HUDEP-2 (cell line): ENCODE results near the gene MRPL22.
A peak's percentile ranks its signal among the peaks of the same experiment; 100 is the strongest.
"Not testable (repeated sequence)": the region's sequence is repeated elsewhere in the genome, so short reads cannot be mapped to it uniquely, and the experiment has no call there.

Source experiments
- DNase-seq, 76 experiments: peaks; one replicate each; lab custom pipeline; 2025; ENCODE audit not compliant: unreplicated experiment in 76 of 76; lab: John Stamatoyannopoulos, UW

The MRPL22 gene

DNA sequence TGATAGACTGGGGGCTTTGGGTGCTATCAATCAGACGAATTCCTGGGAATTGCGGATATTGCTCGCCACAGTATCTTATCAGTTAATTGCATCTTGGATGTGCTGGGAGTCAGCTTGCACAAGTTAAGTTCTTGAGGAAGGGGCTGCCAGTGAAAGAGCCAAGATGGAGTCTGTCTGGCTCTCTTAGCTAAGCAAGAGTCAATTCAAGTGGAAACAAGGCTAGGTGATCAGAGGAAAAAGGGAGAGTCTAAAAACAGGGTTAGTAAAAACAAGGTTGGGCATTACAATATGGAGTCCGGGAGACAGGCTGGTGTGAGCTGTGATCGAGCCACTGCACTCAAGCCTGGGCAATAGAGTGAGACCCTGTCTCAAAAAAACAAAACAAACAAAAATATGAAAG lies 1.5 kb upstream of the MRPL22 start:
- not testable (repeated sequence) for DNase-seq

DNA sequence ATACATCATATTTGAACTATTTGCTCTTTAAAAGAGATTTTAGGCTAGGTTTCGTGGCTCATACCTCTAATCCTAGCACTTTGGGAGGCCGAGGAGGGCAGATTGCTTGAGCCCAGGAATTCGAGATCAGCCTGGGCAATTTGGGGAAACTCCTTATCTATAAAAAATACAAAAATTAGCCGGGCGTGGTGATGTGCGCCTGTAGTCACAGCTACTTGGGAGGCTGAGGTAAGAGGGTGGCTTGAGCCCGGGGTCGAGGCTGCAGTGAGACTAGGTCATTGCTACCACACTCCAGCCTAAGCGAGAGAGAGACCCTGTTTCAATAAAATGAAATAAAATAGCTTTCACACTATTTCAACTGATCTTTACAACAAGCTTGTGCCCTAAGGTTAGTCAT lies 500 bp upstream of the MRPL22 start:
- no peak for DNase-seq

DNA sequence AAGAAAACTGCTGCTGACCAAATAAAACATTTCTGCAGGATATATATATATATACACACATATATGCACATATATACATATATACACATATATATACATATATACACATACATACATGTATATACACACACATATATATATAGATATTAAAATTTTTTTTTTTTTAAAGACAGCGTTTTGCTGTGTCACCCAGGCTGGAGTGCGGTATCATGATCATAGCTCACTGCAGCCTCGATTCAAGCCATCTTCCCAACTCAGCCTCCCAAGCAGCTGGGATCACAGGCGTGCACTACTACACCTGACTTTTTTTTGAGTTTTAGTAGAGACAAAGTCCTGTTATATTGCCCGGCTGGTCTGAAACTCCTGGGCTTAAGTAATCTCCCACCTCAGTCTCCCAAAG lies 2.7 kb downstream of the MRPL22 start:
- DNase-seq: no peak

DNA sequence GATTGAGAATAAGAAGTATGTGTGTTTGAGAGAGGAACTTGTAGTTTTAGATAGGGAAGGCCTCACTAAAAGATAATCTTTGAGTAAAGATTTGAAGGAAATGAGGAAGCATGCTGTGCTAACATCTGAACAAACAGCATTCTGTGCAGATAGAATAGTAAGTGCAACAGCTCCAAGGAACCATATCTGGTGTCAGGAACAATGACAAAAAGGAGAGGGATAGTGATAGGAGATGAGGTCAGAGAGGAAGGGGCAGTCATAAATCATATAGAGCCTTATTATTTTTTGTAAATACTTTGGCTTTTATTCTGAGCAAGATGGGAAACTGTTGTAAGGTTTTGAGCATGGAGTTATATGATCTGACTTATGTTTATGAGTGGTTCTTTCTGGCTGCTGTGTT lies 3.8 kb downstream of the MRPL22 start:
- DNase-seq: peak in 1 of 76 experiments; percentile 0

DNA sequence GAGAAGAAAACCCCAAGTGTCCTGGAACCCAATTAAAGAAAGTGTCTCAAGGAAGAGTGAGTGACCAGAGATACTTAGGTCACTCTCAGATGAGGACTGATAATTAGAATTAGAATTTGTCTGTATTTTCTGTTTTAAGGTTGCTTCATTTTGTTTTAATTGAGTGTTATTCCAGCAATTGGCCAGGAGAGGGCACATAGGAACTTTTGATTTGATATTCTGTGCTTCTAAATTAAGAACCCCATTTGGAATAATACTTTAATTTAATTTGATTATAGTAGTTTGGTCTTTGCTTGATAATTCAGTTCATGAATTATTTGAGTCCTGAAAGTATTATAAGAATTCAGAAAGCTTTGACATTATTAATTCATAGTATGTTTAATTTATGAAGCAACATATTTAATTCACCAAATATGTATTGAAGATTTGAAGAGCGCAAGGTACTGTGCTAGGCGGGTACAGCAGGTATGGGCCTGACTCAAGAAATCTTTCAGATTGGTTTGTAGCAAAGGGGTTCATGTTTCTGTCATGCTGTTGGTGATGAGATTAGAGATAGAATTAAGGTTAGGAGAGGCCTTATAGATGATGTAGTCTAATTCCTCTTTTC lies 4.9 kb downstream of the MRPL22 start:
- DNase-seq: peak in 2 of 76 experiments; percentile 18 to 21

DNA sequence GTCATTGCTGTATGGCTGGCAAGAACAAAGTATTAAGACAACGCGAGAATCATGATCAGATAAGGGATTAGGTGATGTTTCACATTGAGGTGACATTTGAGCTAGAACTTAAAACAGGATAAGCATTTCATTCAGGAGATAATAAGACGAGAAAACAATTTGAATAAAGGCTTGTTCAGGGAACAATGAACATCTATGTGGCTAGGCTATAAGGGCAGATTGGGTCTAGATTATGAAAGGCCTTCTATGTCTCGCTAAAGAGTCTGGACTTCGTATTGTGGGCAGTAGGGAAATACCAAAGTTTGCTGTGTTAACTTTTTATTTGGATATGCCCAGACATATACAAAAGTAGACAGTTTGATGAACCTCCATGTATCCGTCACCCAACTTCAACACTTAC lies 6.9 kb downstream of the MRPL22 start:
- DNase-seq: no peak

DNA sequence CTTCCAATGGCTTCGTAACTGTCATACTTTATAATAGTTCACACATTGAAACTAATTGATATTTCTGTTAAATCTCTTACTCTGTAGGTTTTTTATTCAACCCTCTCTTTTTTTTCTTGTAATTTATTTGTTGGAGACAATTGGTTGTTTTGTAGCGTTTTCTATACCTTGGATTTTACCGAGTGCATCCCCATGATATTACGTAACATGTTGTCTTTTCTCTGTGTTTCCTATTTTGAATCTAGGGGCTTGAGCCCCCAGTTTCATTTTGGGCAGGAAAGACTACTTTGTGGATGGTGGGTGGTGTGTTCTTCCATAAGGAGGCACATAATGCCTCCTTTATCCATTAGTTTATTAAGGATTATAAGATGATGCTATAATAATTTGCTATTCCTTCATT lies 7.4 kb downstream of the MRPL22 start:
- no peak for DNase-seq

DNA sequence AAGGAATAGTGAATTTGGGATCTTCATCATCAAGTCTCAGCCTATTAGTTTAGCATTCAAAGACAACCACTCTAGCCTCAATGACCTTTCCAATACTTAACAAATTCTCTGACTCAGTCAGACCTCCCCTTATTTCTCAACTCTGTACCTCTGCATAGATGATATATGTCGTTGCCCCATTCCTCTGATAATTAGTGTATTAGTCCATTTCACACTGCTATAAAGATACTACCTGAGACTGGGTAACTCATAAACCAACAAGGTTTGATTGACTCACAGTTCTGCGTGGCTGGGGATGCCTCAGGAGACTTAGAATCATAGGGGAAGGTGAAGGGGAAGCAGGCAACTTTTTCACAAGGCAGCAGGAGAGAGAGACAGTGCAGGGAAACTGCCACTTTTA lies 8.9 kb downstream of the MRPL22 start:
- peak in 1 of 76 experiments; percentile 5 for DNase-seq

DNA sequence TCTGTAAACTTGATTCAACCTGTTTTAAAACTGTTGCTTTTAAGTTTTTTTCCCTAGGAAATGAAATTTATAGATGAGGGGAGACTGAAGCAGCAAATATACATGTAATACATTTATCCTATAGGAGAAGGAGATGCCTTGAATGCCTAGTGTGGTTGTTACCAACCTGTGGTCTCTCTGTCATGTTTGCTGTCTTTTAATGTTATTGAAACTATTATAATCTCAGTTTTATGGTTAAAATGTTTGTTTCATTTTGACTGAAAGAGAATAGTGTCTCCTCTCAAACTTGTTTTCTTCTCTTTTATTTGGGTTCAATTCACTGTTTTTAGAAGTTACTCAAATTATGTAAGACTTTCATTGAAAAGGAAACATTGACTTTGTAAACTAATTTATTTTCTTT lies 15.8 kb downstream of the MRPL22 start:
- DNase-seq: no peak

DNA sequence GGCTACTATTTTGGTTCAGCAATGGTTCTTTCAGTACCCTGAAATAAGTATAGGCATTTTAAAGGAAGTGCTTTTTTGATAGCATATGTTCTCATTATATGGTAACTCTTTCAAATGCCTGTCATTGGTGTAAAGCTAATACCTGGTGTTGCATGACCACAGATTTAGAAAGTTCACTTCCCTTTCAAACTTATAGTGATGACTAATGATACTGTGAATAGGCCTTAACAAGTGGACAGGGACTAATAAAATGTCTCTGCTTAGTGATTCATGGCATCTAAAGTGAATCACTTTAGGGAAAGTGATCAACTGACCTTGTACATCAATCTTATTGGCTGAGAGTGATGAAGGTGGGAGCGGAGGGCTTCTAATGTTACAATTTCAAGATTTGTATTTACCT lies 21.6 kb downstream of the MRPL22 start:
- no peak for DNase-seq

DNA sequence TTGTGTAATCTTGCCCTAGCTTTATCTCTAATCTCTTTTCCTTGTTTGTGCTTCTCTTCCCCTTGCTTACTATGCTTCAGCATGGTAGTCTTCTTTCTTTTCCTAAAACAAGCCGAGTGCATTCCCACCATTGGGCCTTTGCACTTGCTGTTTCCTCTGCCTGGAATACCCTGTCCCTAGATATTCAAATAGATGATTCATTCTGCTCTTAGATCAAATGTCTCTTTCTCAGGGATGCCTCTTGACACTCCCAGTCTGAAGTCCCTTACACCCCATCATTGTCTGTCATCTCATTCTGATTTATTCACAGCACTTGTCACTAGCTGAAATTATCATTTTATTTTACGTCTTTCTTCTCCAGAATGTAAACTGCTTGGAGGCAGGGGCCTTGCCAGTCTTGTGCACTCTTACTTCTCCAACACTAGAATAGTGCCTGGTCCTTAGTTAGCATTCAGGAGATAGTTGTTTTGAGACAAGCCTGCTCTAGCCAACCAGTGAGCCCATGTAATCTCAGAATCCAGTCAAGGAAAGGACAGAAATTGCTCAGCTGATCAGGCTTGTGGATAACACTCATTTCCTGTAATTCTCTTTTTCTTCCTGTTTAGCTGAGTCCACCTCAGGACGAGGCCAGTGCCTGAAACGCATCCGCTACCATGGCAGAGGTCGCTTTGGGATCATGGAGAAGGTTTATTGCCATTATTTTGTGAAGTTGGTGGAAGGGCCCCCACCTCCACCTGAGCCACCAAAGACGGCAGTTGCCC lies 25.4 kb downstream of the MRPL22 start:
- no peak for DNase-seq

DNA sequence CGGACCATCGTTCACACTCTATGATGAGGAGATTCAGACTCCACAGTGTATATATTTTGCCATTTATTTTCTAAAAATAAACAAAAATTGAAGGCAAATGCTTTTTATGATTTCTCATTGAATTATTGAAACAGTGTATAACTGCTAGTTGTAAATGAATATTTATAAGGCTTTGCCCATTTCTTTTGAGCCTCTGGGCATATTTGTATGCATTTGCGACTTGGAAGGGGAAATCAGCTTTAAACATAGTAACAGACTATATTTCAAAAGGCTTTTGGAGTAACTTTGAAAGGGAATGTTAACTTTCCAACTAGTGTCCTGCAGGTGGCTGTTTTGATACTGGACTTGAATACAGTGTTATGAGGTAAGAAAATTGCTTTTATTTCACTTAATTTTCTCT lies 26.0 kb downstream of the MRPL22 start:
- no peak for DNase-seq

DNA sequence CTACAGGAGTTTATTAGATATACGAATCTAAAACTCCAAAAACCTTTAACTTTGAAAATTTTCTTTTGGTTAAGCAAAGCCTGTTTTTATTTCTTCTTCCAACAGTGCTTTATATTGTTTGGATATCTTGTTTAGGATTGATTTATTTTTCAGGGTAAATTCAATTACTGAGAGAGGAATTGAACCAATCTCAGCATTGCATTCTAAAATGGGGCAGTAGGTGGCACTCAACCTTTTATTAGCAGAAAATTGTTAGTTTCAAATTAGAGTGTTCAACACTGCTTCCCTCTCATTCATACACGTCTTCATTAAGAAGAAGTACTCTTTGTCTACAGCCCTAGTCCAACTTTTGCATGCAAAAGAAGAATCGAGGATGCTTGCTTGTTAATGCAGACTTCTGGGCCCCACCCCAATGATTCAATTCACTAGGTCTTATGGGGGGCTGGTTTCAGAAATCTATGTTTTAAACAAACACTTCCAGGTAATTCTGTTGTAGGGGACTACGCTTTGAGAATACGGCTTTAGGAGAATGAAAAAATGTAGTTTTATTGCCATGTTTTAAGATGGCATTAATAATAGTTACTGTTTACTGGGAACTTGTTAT lies 26.6 kb downstream of the MRPL22 start:
- DNase-seq: peak in 2 of 76 experiments; percentile 4 to 17

DNA sequence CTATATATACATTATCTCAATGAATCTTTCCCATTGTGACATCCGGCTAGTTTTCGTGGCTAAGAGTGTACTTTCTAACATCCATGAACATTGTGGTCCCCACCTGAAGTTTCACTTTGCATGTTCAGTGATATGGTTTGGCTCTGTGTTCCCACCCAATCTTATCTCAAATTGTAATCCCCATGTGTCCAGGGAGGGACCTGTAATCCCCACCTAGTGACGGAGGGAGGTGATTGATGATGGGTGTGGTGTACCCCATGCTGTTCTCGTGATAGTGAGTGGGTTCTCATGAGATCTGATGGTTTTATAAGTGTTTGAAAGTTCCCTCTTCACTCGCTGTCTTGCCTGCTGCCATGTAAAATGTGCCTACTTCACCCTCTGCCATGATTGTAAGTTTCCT lies 28.1 kb downstream of the MRPL22 start:
- DNase-seq: peak in 51 of 76 experiments; percentile 2 to 76 (median 39)

DNA sequence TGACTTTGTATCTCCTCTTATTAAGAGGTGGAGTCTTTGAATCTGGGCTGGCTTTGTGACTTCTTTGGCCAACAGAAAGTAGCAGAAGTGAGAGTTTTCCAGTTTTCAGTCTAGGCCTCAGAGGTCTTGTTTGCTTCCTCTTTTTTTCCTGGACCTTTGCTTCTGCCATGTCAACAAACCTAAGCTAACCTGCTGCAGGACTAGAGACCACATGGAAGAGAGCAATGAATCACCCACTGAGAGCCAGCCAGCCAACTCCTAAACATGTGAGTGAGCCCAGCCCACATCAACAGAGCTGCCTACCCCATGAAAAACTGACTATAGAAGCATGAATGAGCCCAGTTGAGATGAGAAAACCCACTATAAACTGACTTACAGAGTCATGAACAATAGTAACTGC lies 29.9 kb downstream of the MRPL22 start:
- peak in 19 of 76 experiments; percentile 1 to 61 (median 21) for DNase-seq

DNA sequence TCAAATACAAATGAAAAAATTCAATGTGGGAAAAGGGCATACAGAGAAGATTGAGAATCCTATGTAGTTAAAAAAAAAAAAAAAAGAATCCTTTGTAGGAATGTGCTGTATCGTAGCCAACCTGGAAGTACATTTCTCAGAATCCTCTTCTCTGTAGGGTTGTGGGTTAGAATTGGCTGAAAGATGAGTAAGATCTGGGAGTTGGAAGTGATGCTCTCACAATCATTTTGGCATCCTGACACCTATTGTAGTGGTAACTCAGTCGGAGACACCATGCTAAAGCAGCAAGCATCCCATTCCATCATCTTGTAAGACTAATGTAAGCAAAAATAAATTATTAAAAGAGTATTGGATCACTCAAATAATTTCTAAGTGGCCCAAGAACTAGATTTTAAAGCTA lies 30.6 kb downstream of the MRPL22 start:
- no peak for DNase-seq

DNA sequence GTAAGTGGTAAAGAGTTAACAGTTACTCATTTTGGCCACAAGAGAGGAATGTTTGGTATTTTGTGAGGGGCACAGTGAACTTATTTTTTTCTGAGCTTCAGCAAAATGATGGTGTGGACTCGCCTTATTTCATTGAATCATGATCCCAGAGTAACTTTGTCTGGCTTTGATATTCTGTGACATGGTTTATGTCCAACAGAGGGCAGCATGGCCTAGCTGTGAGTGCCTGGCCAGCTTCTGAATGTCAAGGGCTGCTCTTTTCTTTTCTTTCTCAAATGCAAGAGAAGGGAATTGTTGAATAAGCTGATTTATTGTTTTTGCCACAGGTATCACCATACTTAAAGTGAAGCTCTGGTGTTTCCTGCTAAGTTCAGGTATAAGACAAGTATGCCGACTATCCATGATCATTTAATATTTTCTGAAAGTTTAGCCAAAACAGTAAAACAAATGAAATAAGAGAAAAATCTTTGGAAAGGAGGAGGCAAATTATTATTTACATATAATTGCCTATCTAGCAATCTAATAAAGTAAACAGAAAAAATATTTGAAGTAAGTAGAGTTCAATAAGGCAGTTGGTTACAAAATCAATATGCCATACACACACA lies 31.7 kb downstream of the MRPL22 start:
- DNase-seq: peak in 57 of 76 experiments; percentile 3 to 74 (median 35)

DNA sequence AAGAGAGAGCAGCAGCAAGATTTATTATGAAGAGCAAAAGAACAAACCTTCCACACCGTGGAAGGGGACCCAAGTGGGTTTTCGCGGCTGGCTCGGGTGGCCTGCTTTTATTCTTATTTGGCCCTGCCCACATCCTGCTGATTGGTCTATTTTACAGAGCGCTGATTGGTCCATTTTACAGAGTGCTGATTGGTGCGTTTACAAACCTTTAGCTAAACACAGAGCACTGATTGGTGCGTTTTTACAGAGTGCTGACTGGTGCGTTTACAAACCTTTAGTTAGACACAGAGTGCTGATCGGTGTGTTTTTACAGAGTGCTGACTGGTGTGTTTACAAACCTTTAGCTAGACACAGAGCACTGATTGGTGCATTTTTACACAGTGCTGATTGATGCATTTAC lies 35.2 kb downstream of the MRPL22 start:
- not testable (repeated sequence) for DNase-seq

DNA sequence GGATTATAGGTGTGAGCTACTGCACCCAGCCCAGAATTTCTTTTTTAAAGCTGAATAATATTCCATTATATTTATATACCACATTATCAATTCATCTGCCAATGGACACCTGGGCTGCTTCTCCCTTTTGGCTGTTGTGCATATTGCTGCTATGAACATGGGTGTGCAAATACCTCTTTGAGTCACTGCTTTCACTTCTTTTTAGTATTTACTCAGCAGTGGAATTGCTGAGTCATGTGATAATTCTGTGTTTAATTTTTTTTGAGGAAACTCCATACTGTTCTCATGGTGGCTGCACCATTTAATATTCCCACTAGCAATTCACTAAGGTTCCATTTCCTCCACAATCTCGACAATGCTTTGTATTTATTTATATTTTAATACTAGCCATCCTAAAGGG lies 36.5 kb downstream of the MRPL22 start:
- no peak for DNase-seq

DNA sequence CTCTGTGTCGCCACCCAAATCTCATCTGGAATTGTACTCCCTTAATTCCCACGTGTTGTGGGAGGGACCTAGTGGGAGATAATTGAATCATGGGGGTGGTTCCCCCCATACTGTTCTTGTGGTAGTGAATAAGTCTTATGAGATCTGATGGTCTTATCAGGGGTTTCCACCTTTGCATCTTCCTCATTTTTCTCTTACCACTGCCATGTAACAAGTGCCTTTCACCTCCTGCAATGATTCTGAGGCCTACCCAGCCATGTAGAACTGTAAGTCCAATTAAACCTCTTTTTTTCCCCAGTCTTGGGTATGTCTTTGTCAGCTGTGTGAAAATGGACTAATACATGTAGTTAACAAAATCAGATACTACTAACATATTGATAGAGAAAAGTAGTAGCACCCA lies 37.4 kb downstream of the MRPL22 start:
- DNase-seq: peak in 23 of 76 experiments; percentile 1 to 65 (median 25)

DNA sequence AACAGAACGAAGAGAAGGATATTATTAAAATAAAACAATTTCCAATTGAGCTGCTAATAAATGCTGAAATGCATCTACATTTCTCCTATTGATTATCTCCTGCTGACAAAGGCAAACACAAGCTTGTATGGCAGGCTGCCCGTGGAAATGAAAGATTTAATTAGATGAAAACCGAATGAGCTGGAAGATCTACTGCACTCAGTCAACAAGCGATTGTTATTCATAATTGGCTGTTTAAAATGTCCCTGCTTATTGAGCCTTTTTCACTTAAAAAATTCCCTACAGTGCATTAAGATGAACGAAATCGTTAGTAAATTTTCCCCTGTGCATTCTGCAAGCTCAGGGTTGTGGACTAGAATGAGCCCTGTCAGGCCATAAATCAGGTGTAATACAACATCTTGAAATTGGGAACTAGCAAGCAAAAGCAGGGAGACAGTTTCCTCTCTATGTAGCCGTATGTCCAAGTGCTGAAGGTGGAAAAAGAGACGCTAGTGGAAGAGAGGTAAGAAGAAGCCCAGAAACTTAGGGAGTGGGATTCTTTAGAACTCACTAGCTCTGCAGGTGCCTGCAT lies 44.2 kb downstream of the MRPL22 start:
- DNase-seq: no peak
